ENCODE data around the gene TALDO1.

The TALDO1 gene

DNA sequence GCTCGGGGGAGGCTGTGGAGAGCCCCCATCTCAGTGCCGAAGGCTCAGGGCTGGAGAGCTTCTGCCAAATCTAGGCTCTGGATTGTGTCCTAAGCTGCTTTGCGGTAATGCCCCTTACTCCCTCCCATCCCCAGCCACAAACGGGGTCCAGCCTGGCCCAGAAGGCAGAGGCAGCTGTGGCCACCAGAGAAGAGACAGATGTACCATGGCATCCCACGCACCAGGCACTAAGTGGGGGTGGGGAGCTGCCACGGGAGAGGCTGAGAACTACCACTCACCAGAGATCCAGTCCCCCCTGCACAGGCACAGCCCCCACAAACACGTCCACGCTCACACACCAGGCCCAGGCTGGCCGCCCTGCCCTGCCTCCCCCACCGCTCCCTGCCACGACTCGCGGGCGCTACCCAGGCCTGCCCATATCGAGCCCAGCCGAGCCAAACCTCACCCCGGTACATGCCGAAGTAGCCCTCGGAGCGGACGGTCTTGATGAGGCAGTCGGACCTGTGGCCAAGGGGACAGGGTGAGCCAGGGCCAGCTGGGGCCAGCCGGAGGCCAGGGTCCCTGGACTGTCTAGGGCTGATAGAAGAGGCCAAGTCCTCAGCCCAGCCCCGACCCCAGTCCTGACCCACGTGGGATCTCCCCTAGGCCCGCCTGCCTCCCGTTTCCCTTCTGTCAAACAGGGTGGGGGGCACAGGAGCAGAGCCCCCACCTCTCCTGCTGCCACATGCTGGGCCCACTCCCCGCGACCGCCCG is 46.9 kb downstream of the TALDO1 start:
- Histone ChIP-seq H3K9me3 (ENCODE audit: control insufficient read depth, insufficient read depth, low read length) (no peaks in the 10 kb centered on the region), H3K27me3 (ENCODE audit: control insufficient read depth, low read length) (no peaks in the 10 kb centered on the region), H3K36me3 (ENCODE audit: control insufficient read depth, low read length) (peaks cover 17% of the 10 kb centered on the region; the same call in 1 of the 2 replicates), H4K20me1 (ENCODE audit: control insufficient read depth, insufficient read depth, low read depth, low read length) (peaks cover 4% of the 10 kb centered on the region; the same call in 1 of the 2 replicates), H3K4me3 (ENCODE audit: low read length) (no peak overlapping the region), H3F3A (ENCODE audit: control insufficient read depth, insufficient read depth) (peaks cover 15% of the 10 kb centered on the region; the same call in 1 of the 2 replicates), H3K27ac (ENCODE audit: low read depth, low read length) (no peak overlapping the region), H3K4me1 (ENCODE audit: control insufficient read depth, low read length) (peaks cover 37% of the 10 kb centered on the region), H3K9me2 (replicated peaks; ENCODE audit: control insufficient read depth, low read length) (no peaks in the 10 kb centered on the region), H3K79me2 (ENCODE audit: control insufficient read depth, low read length) (peaks cover 25% of the 10 kb centered on the region), H3K4me2 (ENCODE audit: low read length) (no peak overlapping the region; the same call in 1 of the 2 replicates)
- TF ChIP-seq EZH2phosphoT487 (IDR thresholded peaks at IDR 0.05; ENCODE audit: borderline replicate concordance, low read length): no peak
- TF ChIP-seq, protein P1, sequence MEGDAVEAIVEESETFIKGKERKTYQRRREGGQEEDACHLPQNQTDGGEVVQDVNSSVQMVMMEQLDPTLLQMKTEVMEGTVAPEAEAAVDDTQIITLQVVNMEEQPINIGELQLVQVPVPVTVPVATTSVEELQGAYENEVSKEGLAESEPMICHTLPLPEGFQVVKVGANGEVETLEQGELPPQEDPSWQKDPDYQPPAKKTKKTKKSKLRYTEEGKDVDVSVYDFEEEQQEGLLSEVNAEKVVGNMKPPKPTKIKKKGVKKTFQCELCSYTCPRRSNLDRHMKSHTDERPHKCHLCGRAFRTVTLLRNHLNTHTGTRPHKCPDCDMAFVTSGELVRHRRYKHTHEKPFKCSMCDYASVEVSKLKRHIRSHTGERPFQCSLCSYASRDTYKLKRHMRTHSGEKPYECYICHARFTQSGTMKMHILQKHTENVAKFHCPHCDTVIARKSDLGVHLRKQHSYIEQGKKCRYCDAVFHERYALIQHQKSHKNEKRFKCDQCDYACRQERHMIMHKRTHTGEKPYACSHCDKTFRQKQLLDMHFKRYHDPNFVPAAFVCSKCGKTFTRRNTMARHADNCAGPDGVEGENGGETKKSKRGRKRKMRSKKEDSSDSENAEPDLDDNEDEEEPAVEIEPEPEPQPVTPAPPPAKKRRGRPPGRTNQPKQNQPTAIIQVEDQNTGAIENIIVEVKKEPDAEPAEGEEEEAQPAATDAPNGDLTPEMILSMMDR (IDR thresholded peaks at IDR 0.05; ENCODE audit: low read depth, low read length, poor library complexity, severe bottlenecking): no peak

DNA sequence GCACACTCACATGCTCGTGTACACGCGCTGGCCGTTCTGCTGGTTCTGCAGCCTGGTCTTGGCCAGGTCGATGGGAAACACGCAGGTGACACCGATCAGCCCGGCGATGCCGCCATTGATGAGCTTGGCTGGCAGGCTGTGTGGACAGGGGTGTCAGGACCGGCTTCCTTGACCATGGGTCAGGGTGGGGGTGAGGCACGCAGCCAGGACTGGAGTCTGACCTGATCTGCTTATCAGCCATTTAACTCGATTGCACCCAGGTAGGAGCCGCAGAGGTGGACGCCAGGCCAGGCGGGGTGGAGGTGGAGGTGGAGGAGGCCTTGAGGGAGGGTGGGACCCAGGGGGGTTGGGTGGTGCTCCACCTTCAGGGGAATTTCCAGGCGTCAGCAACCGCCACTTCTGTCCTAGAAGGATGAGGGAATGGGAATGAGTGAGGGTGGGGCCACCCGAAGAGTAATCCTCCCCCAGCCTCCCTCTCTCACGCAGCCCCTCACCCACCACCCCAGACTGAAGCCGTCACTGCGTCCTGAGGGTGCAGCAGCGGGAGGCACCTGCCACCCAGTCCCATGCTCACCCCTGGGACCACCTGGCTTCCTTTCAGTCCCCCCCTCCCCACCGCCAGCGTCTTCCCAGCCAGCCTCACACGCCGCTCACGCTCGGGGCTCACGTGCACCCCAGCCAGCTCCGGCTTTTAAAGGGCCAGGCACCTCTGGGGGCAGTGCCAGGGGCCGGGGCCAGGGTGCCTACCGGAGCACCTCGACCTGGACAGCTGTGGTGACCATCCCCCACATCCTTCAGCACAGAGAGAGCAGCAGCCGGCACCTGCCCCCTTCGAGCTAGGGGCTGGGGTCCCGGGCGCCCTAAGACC is 47.7 kb downstream of the TALDO1 start:
- Histone ChIP-seq H3K4me3 (ENCODE audit: low read length) (peak overlapping the region; percentile 93), H3K27ac (ENCODE audit: low read depth, low read length) (no peak overlapping the region), H3K36me3 (ENCODE audit: control insufficient read depth, low read length) (peaks cover 25% of the 10 kb centered on the region; the same call in 1 of the 2 replicates), H3K9me2 (replicated peaks; ENCODE audit: control insufficient read depth, low read length) (no peaks in the 10 kb centered on the region), H3K9me3 (ENCODE audit: control insufficient read depth, insufficient read depth, low read length) (no peaks in the 10 kb centered on the region), H3K4me1 (ENCODE audit: control insufficient read depth, low read length) (peaks cover 33% of the 10 kb centered on the region), H4K20me1 (ENCODE audit: control insufficient read depth, insufficient read depth, low read depth, low read length) (peaks cover 4% of the 10 kb centered on the region; the same call in 1 of the 2 replicates), H3K27me3 (ENCODE audit: control insufficient read depth, low read length) (no peaks in the 10 kb centered on the region), H3F3A (ENCODE audit: control insufficient read depth, insufficient read depth) (peaks cover 15% of the 10 kb centered on the region; the same call in 1 of the 2 replicates), H3K4me2 (ENCODE audit: low read length) (peak overlapping the region; percentile 97), H3K79me2 (ENCODE audit: control insufficient read depth, low read length) (peaks cover 25% of the 10 kb centered on the region)
- TF ChIP-seq EZH2phosphoT487 (IDR thresholded peaks at IDR 0.05; ENCODE audit: borderline replicate concordance, low read length): no peak
- TF ChIP-seq, protein P1 (IDR thresholded peaks at IDR 0.05; ENCODE audit: low read depth, low read length, poor library complexity, severe bottlenecking): no peak

DNA sequence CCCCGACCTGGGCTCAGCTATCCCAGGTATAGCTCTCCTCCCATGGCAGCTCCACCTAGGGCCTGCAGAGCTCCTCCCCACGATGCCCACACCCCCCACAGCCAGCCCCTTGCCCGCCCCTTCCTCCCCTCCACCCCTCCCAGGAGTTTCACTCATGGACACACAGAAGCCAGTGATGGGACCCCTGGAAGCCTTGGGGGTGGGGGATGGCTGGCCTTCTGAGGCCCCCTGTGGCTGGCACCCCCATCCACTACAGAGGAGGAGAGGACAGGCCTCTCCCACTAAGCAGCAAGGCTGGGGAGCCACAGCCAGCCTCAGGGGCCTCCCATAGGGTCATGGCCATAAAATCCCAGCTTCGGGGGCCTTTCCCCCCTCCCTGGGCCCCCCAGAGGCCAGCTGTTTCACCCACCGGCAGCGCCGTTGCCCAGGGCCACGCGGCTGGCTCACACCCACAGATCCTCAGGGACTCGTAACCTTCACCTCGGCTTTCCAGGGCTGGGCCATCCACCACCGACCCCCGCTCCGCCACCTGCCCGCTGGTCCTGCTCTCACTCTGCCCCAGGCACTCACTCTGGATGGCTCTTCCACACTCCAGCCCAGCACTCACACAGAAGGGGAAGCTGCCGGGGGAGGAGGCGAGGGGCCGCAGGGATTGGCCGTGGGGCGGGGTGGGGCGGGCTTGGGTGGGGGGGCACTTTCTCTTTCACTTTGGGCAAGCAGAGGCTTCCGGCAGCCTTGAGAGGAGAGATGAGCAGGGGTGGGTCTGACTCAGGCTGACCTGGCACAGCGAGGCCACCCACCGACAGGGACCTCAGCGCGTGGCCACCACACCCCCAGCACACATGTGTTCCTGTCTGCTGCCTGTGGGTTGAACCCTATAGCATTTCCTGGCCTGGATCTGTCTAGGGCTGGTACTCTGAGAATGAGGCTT is 48.6 kb downstream of the TALDO1 start:
- H3K27me3 ChIP-seq (ENCODE audit: control insufficient read depth, low read length): no peaks in the 10 kb centered on the region
- peaks cover 4% of the 10 kb centered on the region; the same call in 1 of the 2 replicates for H4K20me1 ChIP-seq (ENCODE audit: control insufficient read depth, insufficient read depth, low read depth, low read length)
- peak overlapping the region; percentile 80 for H3K27ac ChIP-seq (ENCODE audit: low read depth, low read length)
- peaks cover 33% of the 10 kb centered on the region for H3K4me1 ChIP-seq (ENCODE audit: control insufficient read depth, low read length)
- no peaks in the 10 kb centered on the region for H3K9me2 ChIP-seq (replicated peaks; ENCODE audit: control insufficient read depth, low read length)
- H3F3A ChIP-seq (ENCODE audit: control insufficient read depth, insufficient read depth): peaks cover 12% of the 10 kb centered on the region; the same call in 1 of the 2 replicates
- peaks cover 25% of the 10 kb centered on the region for H3K79me2 ChIP-seq (ENCODE audit: control insufficient read depth, low read length)
- TF ChIP-seq, protein P1 (IDR thresholded peaks at IDR 0.05; ENCODE audit: low read depth, low read length, poor library complexity, severe bottlenecking): no peak
- no peak for TF ChIP-seq EZH2phosphoT487 (IDR thresholded peaks at IDR 0.05; ENCODE audit: borderline replicate concordance, low read length)
- H3K4me3 ChIP-seq (ENCODE audit: low read length): peak overlapping the region; percentile 93
- peaks cover 34% of the 10 kb centered on the region for H3K36me3 ChIP-seq (ENCODE audit: control insufficient read depth, low read length)
- H3K9me3 ChIP-seq (ENCODE audit: control insufficient read depth, insufficient read depth, low read length): no peaks in the 10 kb centered on the region
- peak overlapping the region; percentile 97 for H3K4me2 ChIP-seq (ENCODE audit: low read length)

Measured in DOHH2 (cell line).